Loucy (cell line): Measurements from ENCODE around the gene KIF1B.
"Not testable (repeated sequence)": the region's sequence is repeated elsewhere in the genome, so short reads cannot be mapped to it uniquely, and the experiment has no call there.

ENCODE experiments used
- H2AFZ ChIP-seq: fragments of 200-600 bp; sonication (generic); 2 replicates; pipeline ENCODE4 v1.6.0; 2016; ENCODE audit warnings: antibody characterized with exemption, mild to moderate bottlenecking, low read length, moderate library complexity
- H3F3A ChIP-seq: fragments of 200-600 bp; 2 replicates; pipeline ENCODE4 v1.6.0; 2016; ENCODE audit warnings: antibody characterized with exemption, low read depth, mild to moderate bottlenecking
- H3K27me3 ChIP-seq: fragments of 200-600 bp; sonication (generic); 2 replicates; pipeline ENCODE4 v1.6.1; 2014; ENCODE audit warnings: low read length, mild to moderate bottlenecking; ENCODE audit not compliant: insufficient read depth, poor library complexity, severe bottlenecking
- H3K36me3 ChIP-seq: fragments of 200-600 bp; sonication (generic); 2 replicates; pipeline ENCODE4 v1.6.1; 2016; ENCODE audit warnings: low read length; ENCODE audit not compliant: insufficient read depth
- H3K4me1 ChIP-seq: fragments of 200-600 bp; sonication (generic); 2 replicates; pipeline ENCODE4 v1.5.1; 2014; ENCODE audit warnings: low read length, mild to moderate bottlenecking; ENCODE audit not compliant: insufficient read depth, poor library complexity, severe bottlenecking
- H3K4me2 ChIP-seq: fragments of 200-600 bp; sonication (generic); 2 replicates; pipeline ENCODE4 v1.6.0; 2014; ENCODE audit warnings: antibody characterized with exemption, low read length, low read depth, mild to moderate bottlenecking; ENCODE audit not compliant: poor library complexity, severe bottlenecking
- H3K4me3 ChIP-seq: fragments of 200-600 bp; sonication (generic); 2 replicates; pipeline ENCODE4 v1.5.1; 2014; ENCODE audit warnings: low read length, mild to moderate bottlenecking, mixed read lengths; ENCODE audit not compliant: poor library complexity, severe bottlenecking
- H3K79me2 ChIP-seq: fragments of 200-600 bp; sonication (generic); 2 replicates; pipeline ENCODE4 v1.6.1; 2014; ENCODE audit warnings: low read length; ENCODE audit not compliant: insufficient read depth
- H3K9ac ChIP-seq: fragments of 200-600 bp; sonication (generic); 2 replicates; pipeline ENCODE4 v1.6.0; 2014; ENCODE audit warnings: mild to moderate bottlenecking, low read depth, low read length, moderate library complexity; ENCODE audit not compliant: poor library complexity, severe bottlenecking
- H3K9me2 ChIP-seq: fragments of 200-600 bp; sonication (generic); replicated peaks from 2 replicates; pipeline ENCODE4 v1.6.1; 2016; ENCODE audit warnings: low read depth, low read length, mixed read lengths
- H3K9me3 ChIP-seq: fragments of 200-600 bp; sonication (generic); 2 replicates; pipeline ENCODE4 v1.6.1; 2014; ENCODE audit warnings: mild to moderate bottlenecking, antibody characterized with exemption, low read length, low read depth; ENCODE audit not compliant: insufficient read depth
- H4K20me1 ChIP-seq: fragments of 200-600 bp; sonication (generic); 2 replicates; pipeline ENCODE4 v1.6.0; 2014; ENCODE audit warnings: antibody characterized with exemption, low read length, mild to moderate bottlenecking; ENCODE audit not compliant: insufficient read depth, poor library complexity, severe bottlenecking
- EZH2phosphoT487 ChIP-seq: fragments of 200-600 bp; IDR thresholded peaks from 2 replicates; pipeline ENCODE4 v1.6.1; 2018; ENCODE audit warnings: antibody characterized with exemption, mild to moderate bottlenecking, moderate library complexity, borderline replicate concordance
- TF ChIP-seq, protein P1 (sequence below): fragments of 200-600 bp; sonication (generic); conservative IDR thresholded peaks from 2 replicates; pipeline ENCODE4 v1.5.1; 2014; ENCODE audit warnings: mild to moderate bottlenecking, antibody characterized with exemption, low read length

The KIF1B gene

DNA sequence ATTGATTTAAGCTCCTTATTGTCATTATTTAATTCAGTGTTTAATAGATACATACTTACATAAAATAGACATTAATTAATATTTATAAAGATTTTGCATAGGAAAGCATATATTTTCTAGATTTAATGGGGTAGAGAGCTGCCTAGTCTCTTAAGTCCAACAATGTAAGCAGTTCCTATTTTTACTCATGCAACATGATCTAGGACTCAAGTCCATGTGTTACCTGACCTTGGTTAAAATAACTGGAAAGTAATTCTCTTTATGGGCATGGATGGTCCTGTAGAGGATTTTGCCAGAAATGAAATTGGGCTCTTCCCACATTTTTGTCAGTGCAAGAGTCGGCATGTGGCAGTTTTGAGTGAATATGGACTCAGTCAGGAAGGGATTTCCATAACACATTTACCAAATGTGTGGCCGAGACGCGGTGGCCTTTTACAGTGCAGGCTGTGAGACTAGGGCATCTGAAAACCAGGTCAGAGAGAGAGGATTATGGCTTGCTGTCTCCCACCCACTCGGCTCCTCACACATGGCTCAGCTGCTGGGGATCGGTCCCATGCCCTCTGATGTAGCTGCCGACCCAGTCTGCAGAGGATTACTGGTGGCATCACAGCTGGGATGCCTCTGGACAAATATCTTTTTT, 6.2 kb upstream of the KIF1B start:
- TF ChIP-seq EZH2phosphoT487 = no peak
- TF ChIP-seq, protein P1, sequence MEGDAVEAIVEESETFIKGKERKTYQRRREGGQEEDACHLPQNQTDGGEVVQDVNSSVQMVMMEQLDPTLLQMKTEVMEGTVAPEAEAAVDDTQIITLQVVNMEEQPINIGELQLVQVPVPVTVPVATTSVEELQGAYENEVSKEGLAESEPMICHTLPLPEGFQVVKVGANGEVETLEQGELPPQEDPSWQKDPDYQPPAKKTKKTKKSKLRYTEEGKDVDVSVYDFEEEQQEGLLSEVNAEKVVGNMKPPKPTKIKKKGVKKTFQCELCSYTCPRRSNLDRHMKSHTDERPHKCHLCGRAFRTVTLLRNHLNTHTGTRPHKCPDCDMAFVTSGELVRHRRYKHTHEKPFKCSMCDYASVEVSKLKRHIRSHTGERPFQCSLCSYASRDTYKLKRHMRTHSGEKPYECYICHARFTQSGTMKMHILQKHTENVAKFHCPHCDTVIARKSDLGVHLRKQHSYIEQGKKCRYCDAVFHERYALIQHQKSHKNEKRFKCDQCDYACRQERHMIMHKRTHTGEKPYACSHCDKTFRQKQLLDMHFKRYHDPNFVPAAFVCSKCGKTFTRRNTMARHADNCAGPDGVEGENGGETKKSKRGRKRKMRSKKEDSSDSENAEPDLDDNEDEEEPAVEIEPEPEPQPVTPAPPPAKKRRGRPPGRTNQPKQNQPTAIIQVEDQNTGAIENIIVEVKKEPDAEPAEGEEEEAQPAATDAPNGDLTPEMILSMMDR = no peak
- H3F3A ChIP-seq = peaks cover 5% of the 10 kb centered on the region; the same call in 1 of the 2 replicates
- no peaks in the 10 kb centered on the region for H3K27me3 ChIP-seq
- no peak overlapping the region for H3K4me2 ChIP-seq
- H3K4me1 ChIP-seq = no peaks in the 10 kb centered on the region
- H3K9me3 ChIP-seq = no peaks in the 10 kb centered on the region
- no peaks in the 10 kb centered on the region for H3K9me2 ChIP-seq
- no peaks in the 10 kb centered on the region for H4K20me1 ChIP-seq
- H2AFZ ChIP-seq = no peak overlapping the region
- no peak overlapping the region for H3K4me3 ChIP-seq
- H3K36me3 ChIP-seq = no peaks in the 10 kb centered on the region
- no peak overlapping the region for H3K9ac ChIP-seq
- H3K79me2 ChIP-seq = no peaks in the 10 kb centered on the region

DNA sequence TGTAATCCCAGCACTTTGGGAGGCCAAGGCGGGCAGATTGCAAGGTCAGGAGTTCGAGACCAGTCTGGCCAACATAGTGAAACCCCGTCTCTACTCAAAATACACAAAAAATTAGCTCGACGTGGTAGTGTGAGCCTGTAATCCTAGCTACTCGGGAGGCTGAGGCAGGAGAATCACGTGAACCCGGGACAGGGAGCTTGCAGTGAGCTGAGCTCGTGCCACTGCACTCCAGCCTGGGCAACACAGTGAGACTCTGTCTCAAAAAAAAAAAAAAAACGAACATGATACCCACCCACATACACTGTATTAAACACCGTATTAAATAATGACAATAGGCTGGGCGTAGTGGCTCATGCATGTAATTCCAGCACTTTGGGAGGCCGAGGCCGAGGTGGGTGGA, 5.2 kb upstream of the KIF1B start:
- not testable (repeated sequence) for H3F3A ChIP-seq, H3K9me3 ChIP-seq, H3K4me3 ChIP-seq, H3K4me1 ChIP-seq, H3K9me2 ChIP-seq, H4K20me1 ChIP-seq, H3K79me2 ChIP-seq, H2AFZ ChIP-seq, H3K4me2 ChIP-seq, H3K9ac ChIP-seq, H3K36me3 ChIP-seq, H3K27me3 ChIP-seq

DNA sequence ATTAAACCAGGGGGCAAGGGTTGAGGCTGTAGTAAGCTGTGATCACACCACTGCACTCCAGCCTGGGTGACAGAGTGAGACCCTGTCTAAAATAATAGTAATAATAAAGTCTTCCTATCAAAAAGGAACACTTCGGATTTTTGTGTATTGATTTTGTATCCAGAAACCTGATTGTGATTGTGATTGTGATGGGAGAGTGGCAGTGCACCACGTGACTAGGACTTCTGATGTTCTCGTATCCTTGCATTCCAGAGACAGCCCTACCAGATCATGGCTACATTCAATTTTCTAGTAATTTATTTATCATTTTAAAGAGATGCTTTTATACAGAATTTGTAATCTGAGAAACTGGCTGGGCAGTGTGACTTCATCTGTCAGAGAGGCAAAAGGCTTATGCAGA, 2.6 kb upstream of the KIF1B start:
- Histone ChIP-seq H4K20me1 (peaks cover 6% of the 10 kb centered on the region), H2AFZ (no peak overlapping the region), H3K9me2 (no peaks in the 10 kb centered on the region), H3K4me3 (no peak overlapping the region), H3K9me3 (no peaks in the 10 kb centered on the region), H3K4me2 (no peak overlapping the region), H3K9ac (no peak overlapping the region), H3K79me2 (peaks cover 20% of the 10 kb centered on the region), H3K4me1 (peaks cover 18% of the 10 kb centered on the region), H3K36me3 (no peaks in the 10 kb centered on the region), H3F3A (peaks cover 2% of the 10 kb centered on the region; the same call in 1 of the 2 replicates), H3K27me3 (no peaks in the 10 kb centered on the region)
- TF ChIP-seq EZH2phosphoT487 = no peak
- TF ChIP-seq, protein P1 = no peak

- Histone ChIP-seq H4K20me1 (peaks cover 13% of the 10 kb centered on the region), H3K4me3 (no peak overlapping the region), H3K79me2 (peaks cover 24% of the 10 kb centered on the region), H3K27me3 (no peaks in the 10 kb centered on the region), H3K9ac (no peak overlapping the region), H3K9me3 (no peaks in the 10 kb centered on the region), H3K4me1 (peaks cover 24% of the 10 kb centered on the region), H3K9me2 (no peaks in the 10 kb centered on the region), H3F3A (peaks cover 5% of the 10 kb centered on the region), H3K4me2 (no peak overlapping the region), H3K36me3 (no peaks in the 10 kb centered on the region), H2AFZ (no peak overlapping the region)
- no peak for TF ChIP-seq EZH2phosphoT487
- TF ChIP-seq, protein P1 = no peak
These were observed 1.8 kb upstream of the KIF1B start for GRCh38 chr1:10208537-10208936.
